ENCODE measurements around the gene ZDHHC21.

The ZDHHC21 gene

GRCh38 chr9:14693251-14693861 is at the start of gene ZDHHC21:
ZDHHC21 (minus strand) TSS chr9:14693432; CDS start chr9:14674340, 19,092 bp downstream.
- DNase-seq (ENCODE audit: low read depth): peak; percentile 25

- no peak for DNase-seq (ENCODE audit: low read depth)
Observed at GRCh38 chr9:14741369-14741768, 48.1 kb upstream of the ZDHHC21 start.

- DNase-seq (ENCODE audit: low read depth): no peak
Observed at GRCh38 chr9:14733133-14733532, 39.9 kb upstream of the ZDHHC21 start.

- no peak for DNase-seq (ENCODE audit: low read depth)
Observed at GRCh38 chr9:14731294-14731981, 38.2 kb upstream of the ZDHHC21 start.

GRCh38 chr9:14730461-14730898 is 37.2 kb upstream of the ZDHHC21 start:
- DNase-seq (ENCODE audit: low read depth): no peak

- DNase-seq (ENCODE audit: low read depth): no peak
Observed at GRCh38 chr9:14723301-14723700, 30.1 kb upstream of the ZDHHC21 start.

- no peak for DNase-seq (ENCODE audit: low read depth)
Observed at GRCh38 chr9:14722391-14723035, 29.3 kb upstream of the ZDHHC21 start, which contains the start of gene CER1. CER1 (minus strand) TSS chr9:14722733; CDS start chr9:14722672, 61 bp downstream.

GRCh38 chr9:14719231-14719923 is 26.1 kb upstream of the ZDHHC21 start:
- DNase-seq (ENCODE audit: low read depth): no peak

GRCh38 chr9:14715102-14715501 is 21.9 kb upstream of the ZDHHC21 start:
- no peak for DNase-seq (ENCODE audit: low read depth)

GRCh38 chr9:14713187-14713767 is 20.0 kb upstream of the ZDHHC21 start:
- DNase-seq (ENCODE audit: low read depth): no peak

- DNase-seq (ENCODE audit: low read depth): no peak
Observed at GRCh38 chr9:14710804-14711203, 17.6 kb upstream of the ZDHHC21 start.

- no peak for DNase-seq (ENCODE audit: low read depth)
Observed at GRCh38 chr9:14706530-14707140, 13.4 kb upstream of the ZDHHC21 start.

GRCh38 chr9:14705079-14705478 is 11.8 kb upstream of the ZDHHC21 start:
- DNase-seq (ENCODE audit: low read depth): no peak

- DNase-seq (ENCODE audit: low read depth): no peak
Observed at GRCh38 chr9:14704281-14704680, 11.0 kb upstream of the ZDHHC21 start.

GRCh38 chr9:14702200-14702720 is 9.0 kb upstream of the ZDHHC21 start:
- DNase-seq (ENCODE audit: low read depth): no peak

GRCh38 chr9:14692470-14693250 is 572 bp downstream of the ZDHHC21 start:
- no peak for DNase-seq (ENCODE audit: low read depth)

GRCh38 chr9:14690948-14691730 is 2.1 kb downstream of the ZDHHC21 start:
- no peak for DNase-seq (ENCODE audit: low read depth)

- DNase-seq (ENCODE audit: low read depth): peak; percentile 86
Observed at GRCh38 chr9:14687042-14687719, 6.1 kb downstream of the ZDHHC21 start.

- no peak for DNase-seq (ENCODE audit: low read depth)
Observed at GRCh38 chr9:14686168-14686567, 7.1 kb downstream of the ZDHHC21 start.
